GM18909 (cell line): ENCODE results near the gene SENP5.

ENCODE experiments used
- ATAC-seq: cut with Tn5 transposase; IDR thresholded peaks from one replicate; pipeline ENCODE4 v1.9.1; 2021; ENCODE audit warnings: mild to moderate bottlenecking; ENCODE audit not compliant: unreplicated experiment, poor library complexity

Gene SENP5

DNA sequence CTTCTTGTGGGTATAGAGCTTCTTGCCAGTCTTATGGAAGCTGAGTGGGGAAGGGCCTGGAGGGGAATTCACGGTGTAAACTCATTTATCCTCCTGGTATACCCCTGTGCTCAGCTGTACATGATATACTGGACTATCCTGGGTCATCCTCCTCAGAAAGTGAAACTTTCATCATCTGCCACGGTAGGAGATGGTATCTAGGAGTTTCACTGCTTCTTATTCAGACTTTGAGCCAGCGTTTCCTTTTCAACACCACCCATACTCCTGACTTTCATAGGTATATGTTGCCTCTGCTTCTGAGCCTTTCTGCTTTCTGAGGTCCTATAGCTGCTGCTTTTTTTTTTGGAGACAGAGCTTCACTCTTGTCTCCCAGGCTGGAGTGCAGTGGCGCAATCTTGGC is 15.6 kb downstream of the SENP5 start:
- peak; percentile 46 for ATAC-seq

DNA sequence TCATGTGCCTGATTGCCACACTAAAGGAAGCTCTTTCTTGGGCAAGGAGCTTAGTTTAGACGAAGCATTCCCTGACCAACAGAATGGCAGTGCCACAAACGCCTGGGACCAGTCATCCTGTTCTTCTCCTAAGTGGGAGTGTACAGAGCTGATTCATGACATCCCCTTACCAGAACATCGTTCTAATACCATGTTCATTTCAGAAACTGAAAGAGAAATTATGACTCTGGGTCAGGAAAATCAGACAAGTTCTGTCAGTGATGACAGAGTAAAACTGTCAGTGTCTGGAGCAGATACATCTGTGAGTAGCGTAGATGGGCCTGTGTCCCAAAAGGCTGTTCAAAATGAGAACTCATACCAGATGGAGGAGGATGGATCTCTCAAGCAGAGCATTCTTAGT is 18.4 kb downstream of the SENP5 start:
- ATAC-seq, result no peak

DNA sequence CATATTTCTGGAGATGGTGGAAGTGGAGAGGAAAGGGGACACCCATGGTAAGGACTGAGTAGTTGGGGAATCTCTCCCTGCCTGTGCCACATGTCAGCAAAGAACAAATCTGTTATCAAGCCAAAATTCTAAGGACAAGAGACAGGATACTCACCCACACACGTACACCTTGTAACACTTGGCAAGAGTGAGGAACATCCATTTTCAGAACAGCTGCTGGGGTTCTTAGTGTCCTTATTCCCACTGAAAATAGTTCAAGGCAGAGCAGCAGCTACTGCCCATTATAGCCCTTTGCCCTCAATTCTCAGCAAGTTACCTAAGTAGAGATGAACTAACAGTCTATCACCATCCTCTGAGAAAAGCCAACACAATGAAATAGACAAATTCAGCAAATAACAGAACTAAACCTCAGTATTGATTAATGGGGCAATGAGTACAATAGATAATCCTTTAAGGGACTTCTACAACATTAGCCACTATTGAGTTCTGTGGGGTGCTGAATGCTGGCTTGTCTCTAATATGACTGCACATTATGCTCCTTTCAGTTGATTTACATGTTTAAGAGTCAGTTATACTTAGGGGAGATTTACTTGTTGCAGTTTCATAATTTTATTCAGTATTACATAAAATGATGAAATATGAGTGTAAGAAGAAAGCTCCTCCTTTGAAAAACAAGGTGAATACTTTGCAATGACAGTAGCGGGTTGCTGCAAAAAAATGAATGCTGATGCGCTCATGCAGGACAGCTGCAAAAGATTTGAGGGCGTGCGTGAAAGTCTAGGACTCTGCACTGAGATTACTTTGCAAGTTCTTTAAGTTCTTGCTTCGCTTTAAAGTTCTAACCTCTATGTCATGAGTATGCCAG is 22.4 kb downstream of the SENP5 start:
- no peak for ATAC-seq

DNA sequence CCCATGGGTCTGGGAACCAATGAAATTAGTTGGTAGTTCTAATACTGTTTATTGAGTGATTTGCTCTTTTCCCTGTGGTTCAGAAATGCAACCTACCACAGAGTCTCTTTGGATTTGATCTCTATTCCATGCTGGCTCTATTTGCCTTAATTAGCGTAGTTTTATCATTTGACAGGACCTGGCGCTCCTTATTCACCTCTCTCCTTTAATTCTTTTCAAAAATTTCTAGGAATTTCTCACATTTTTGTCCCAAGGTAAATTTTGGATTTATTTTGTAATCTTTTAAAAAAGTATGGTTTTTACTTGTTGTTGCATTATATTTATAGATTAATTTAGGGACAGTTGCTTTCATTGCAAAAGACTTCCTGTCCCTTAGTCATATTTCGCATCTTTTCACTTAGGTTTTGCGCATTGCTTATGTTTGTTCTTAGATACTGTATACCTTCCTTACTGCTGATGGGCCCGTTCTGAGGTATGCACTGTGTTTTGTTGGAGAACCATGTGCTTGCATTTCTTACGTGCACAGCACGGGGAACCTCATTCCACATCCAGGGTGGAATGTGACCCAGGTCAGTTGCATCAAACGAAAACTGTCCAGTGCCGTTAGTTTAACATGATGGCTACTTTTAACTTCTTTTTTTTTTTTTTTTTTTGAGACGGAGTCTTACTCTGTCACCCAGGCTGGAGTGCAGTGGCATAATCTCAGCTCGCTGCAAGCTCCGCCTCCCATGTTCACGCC is 27.0 kb downstream of the SENP5 start:
- ATAC-seq, result no peak

DNA sequence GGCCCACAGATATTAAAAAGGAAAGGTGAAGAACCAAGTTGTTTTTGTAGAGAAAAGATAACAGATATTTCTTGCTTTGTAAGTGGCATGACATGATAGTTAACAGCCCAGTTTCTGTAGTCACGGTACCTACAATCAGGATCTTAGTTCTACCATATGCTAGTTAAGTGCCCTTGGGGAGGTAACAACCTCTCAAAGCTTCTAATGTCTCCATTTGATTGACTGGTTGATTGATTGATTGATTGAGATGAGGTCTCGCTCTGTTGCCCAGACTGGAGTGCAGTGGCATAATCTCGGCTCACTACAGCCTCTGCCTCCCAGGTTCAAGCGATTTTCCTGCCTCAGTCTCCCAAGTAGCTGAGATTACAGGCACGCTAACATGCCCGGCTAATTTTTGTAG is 28.5 kb downstream of the SENP5 start:
- no peak for ATAC-seq

DNA sequence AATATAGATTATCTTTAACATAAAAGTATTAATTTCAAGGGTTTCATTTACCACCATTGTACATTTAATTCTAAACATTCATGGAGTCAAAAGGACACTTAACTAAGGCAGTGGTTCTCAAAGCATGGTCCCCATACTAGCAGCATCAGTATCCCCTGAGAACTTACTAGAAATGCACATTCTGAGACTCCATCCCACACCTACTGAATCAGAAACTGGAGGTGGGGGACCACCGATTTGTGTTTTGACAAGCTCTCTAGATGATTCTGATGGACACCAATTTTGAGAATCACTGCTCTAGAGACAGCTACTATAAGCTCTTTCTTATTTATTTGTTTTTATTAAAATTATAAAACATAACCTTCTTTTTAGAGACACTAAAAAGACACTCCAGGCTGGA is 34.0 kb downstream of the SENP5 start:
- ATAC-seq, result no peak

DNA sequence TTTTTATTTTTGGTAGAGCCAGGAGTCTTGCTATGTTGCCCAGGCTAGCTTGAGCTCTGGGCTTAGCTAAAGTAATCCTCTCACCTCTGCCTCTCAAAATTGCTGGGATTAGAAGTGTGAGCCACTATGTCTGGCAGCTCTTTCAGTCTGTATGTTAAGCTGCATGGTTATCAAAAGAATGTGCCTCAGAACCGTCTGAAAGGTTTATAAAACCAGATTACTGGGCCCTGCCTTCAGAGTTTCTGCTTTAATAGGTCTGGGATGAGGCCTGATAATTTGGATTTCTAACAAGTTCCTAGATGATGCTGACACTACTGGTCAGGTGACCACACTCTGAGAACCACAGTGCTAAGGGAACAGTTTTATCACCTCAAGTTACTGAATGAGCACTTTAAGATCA is 34.6 kb downstream of the SENP5 start:
- ATAC-seq, result no peak

DNA sequence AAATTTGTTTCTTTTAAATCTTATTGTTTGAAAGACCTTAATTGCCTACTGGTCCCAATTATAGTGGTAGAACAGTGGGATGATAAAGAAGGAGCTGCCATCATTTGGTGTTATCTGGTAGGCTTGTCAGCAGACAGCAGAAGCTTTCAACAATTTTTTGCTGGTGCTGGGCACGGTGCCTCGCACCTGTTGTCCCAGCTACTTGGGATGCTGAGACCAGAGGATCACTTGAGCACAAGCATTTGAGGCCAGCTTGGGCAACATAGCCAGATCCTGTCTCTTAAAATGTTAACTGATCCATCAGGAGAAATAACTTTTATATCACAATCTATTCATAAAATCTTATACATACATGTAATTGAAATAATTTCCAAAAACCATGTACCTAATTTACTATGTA is 36.0 kb downstream of the SENP5 start:
- ATAC-seq, result no peak

DNA sequence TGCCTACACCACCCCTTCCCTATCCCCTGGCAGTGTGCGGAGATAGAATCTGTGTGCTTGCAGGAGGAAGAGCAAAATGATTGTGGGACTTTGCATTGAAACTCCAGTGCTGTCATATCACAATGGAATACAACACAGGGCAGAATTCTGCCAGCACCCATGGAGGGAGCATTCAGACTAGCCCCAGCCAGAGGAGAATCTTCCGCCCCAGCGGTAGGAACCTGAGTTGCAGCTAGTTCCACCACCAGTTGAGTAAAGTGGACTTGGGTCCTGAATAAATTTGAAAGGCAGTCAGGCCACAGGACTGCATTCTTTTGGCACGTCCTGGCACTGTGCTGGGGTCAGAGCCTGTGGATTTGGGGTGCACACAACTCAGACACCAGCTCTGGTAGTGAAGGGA is 47.1 kb downstream of the SENP5 start:
- ATAC-seq, result no peak

DNA sequence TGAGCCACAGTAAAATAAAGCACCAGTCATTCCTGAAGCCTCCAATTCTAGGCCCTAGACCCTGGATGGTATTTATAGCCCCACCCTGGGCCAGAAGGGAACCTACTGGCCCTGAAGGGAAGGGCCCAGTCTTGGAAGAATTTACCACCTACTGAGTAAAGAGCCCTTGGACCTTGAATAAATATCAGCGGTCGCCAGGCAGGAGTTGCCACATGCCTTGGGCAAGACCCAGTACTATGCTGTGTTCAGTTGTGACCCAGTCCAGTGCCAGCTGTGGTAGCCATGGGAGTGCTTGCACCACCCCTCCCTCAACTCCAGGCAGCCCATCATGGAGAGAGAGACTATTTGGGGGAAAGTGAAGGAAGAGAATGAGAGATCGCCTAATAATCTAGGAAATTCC is 47.7 kb downstream of the SENP5 start:
- ATAC-seq, result no peak

DNA sequence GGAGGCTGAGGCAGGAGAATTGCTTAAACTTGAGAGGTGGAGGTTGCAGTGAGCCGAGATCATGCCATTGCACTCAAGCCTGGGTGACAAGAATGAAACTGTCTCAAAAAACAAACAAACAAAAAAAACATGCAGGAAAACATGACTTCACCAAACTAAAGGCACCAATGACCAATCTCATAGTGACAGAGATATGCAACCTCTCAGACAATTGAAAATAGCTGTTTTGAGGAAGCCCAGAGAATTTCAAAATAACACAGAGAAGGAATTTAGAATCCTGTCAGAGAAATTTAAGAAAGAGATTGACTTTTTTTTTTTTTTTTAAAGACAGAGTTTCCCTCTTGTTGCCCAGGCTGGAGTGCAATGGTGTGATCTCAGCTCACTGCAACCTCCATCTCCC is 48.5 kb downstream of the SENP5 start:
- no peak for ATAC-seq

DNA sequence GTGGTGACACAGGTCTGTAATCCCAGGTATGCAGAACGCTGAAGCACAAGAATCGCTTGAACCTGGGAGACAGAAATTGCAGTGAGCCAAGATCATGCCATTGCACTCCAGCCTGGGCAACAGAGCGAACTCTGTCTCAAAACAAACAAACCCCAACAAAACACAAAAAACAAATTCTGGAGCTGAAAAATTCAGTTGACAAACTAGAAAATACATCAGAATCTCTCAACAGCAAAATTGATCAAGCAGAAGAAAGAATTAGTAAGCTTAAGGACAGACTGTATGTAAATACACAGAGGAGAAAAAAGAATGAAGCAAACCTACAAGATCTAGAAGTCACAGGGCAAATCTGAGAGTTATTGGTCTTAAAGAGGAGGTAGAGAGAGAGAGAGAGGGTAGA is 49.3 kb downstream of the SENP5 start:
- ATAC-seq, result no peak

DNA sequence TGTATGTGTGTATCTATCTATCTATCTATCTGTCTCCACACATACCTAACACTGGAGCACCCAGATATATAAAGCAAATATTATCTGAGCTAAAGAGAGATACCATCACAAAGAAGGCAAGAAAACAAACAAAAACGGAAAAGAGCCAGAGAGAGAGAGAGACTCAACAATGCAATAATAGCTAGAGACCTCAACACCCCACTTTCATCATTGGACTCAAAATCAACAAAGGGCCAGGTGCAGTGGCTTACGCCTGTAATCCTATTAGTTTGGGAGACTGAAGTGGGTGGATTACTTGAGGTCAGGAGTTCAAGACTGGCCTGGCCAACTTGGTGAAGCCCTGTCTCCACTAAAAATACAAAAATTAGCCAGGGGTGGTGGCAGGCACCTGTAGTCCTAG is 51.2 kb downstream of the SENP5 start:
- no peak for ATAC-seq

DNA sequence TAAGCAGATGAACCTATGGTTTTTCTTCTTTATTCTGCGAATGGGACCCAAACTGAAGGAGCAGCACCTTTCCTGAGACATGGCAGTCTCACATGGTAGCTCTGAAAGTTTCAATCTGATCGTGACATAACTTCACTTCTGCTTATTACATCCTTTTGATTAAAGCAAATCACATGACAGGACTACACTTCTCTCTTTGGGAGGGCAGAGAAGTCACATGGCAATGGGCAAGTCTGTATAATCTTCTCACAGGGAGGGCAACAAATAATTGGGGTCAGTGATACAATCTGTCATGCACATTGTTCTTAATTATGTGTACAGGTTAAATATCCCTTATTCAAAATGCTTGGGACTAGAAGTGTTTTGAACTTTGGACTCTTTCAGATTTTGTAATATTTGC is 53.0 kb downstream of the SENP5 start:
- no peak for ATAC-seq

DNA sequence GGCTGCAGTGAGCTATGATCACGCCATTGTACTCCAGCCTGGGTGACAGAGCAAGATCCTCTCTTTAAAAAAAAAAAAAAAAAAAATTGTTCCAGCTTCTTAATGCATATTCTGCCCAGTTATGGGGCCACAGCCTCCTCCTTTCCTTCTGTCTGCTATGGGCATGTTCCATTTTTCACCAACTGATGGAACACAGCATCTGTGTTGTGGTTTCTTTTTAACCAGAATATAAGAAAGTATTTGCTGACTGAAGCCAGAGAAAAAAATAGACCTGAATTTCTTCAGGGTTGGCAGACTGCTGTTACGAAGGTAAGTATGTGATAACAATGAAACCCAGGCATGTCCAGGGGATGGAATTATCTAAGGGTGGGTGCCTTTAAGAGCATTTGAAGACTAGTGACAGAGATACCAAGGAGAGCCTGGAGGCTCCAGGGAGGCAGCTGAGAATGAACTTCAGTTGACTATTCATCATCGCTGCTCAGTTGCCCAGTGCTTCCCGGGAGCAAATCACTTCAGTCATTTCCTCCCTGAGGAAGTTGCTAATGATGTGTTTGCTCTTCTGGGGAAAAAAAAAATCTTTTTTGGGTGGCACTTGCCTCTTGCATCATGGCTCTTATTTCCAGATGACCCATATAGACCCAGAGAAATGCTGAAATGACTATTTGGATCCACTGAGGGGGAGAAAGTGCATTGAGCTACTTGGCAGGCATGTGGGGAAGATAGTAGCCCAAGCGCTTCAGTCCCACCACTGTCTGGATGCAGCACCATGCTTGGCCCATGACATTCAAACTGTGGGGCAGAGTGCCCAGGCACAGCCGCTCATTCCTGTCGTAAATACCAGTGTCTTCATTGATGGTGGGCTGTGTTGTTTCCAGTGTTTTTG is 60.1 kb downstream of the SENP5 start:
- no peak for ATAC-seq

DNA sequence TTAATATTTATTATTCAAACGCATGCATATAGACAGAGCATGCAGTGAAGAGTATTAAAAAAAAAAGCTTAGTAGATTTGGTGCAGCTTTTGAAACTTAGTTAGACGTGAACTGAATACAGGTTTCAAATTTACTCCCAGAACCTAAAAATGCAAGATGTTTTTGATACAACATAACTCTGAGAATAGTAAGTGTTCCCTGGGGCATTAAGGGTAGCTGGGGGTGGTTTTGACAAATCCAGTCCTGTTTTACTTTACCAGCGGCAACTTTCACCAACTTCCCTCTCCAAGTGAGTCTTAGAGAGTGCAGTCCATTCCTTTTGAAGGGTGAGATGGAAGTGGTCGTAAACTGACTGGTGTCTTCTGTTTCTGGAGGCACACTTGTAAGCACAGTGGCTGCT is 63.4 kb downstream of the SENP5 start:
- no peak for ATAC-seq

DNA sequence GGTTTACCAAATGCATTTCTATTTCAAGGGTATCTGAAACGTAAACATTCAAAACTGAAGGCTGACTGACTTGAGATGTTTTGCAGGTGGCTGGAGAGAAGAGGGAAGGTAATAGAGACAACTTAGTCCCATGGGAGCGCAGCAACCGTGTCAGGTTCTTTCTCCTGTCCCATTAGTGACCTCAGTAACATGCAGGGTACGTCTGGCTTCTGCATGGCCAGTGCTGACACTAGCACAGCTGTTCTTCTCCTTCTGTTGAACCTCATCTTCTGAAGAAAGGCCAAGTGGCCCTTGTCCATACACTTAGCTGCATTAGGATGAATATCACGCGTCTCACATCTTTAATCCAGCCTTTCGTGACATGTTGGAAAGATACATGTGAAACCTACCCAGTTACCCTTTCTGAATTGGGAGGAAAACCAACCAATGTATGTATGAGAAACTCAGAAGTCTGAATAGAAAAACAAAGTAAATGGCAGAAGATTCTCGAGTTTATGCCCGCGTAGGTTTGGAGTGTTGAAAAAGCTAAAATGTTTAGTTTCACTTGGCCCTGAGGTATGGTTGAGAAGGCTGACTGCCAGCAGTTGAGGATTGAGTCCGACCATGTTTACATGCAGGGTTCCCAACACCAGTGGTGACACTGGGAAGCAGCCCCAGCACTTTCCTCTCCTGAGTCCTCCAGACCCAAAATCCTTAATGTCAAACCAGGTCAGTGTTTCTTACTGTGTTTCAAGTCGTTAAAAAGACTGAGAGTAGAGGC is 64.3 kb downstream of the SENP5 start:
- peak; percentile 24 for ATAC-seq

DNA sequence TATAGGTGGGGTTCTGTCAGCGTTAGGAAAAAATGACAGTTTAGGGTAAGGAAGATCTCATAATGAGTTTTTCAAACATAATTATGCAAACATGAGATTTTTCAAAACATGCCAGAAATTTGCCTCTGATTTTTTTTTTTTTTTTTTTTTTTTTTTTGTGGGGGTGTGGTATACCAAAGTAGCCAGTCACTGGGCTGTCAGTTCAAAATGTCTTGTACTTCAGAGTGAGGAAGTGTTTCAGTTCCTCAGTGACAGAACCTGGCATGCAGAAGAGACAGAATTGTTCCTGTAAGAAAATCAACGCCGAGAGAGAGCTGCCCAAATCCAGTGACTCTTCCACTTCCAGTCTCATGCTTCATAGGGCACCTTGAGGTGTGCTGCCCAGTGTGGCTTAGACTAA is 64.9 kb downstream of the SENP5 start:
- peak; percentile 45 for ATAC-seq

DNA sequence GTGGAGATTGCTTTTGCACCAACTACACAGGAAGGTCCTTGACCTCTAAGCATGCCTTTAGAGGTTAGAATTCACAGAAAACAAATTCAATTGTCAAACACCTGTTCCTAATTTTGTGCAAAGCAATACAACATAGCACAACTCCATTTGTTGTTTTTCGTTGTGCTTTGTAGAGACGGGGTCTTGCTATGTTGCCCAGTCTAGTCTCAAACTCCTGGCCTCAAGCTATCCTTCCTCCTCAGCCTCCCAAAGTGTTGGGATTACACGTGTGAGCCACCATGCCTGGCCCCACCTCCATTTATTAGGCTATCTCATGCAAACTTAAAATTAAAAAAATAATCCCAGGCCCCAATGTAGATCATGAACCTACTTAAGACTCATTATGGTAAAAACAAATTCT is 68.6 kb downstream of the SENP5 start:
- no peak for ATAC-seq

DNA sequence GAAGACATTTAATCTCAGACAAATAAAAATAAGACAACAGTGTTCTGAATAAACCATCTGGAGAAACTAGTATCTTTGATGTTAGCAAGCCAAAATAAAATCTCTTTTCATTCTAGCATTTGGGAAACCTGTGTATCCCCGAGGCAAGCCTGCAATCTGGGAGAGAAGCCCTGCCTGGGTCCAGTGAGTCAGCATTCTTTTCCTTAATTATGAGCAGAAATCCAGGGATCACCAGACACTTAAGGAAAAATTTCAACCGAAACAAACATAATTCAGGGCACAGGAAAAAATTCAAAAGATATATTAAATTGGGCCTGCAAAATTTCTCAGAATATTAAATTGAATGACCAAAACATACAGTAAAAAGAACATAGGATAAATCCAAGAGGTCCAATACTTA is 70.4 kb downstream of the SENP5 start:
- ATAC-seq, result no peak
